CD4-positive, alpha-beta memory T cell (primary cell): Measurements from ENCODE around the gene RPGRIP1. TPM values are rescaled to one million over a fixed set of nuclear protein-coding genes. Genes with fewer than 3 reads are reported as not detected.
A peak's percentile ranks its signal among the peaks of the same experiment; 100 is the strongest.
"Not testable (repeated sequence)": the region's sequence is repeated elsewhere in the genome, so short reads cannot be mapped to it uniquely, and the experiment has no call there.

Experiments used
- CTCF ChIA-PET: fragments of 350-600 bp; sonication (Branson Sonifier 250); formaldehyde crosslinking; loops from one replicate; lab custom pipeline; 2021; ENCODE audit warnings: inconsistent platforms; ENCODE audit not compliant: partially characterized antibody; lab: Charles Lee
- POLR2A ChIA-PET: fragments of 350-600 bp; sonication (Branson Sonifier 250); formaldehyde crosslinking; loops from one replicate; lab custom pipeline; 2021; ENCODE audit not compliant: partially characterized antibody; lab: Charles Lee
- DNase-seq, 5 donors: peaks; one replicate each; pipeline versions ENCODE4 v3.0.0 to v3.0.0-alpha.2; 2020 to 2022; ENCODE audit warnings: mixed read lengths in 1 of 5
- H3K27ac ChIP-seq: one replicate; pipeline ENCODE4 v1.7.0; 2013; ENCODE audit warnings: low read depth, low read length
- H3K27me3 ChIP-seq: 2 replicates; pipeline ENCODE4 v1.7.0; 2013; ENCODE audit warnings: mild to moderate bottlenecking, low read length, moderate library complexity; ENCODE audit not compliant: insufficient read depth
- H3K36me3 ChIP-seq: 2 replicates; pipeline ENCODE4 v1.7.0; 2013; ENCODE audit warnings: mild to moderate bottlenecking, low read length, moderate library complexity; ENCODE audit not compliant: insufficient read depth
- H3K4me1 ChIP-seq: 2 replicates; pipeline ENCODE4 v1.7.0; 2013; ENCODE audit warnings: mild to moderate bottlenecking, low read length, moderate library complexity; ENCODE audit not compliant: insufficient read depth
- H3K4me3 ChIP-seq, 2 donors: one replicate each; pipeline ENCODE4 v1.7.0; 2013; ENCODE audit warnings: low read length in 2 of 2, mild to moderate bottlenecking in 1 of 2
- H3K9me3 ChIP-seq, 2 donors: one replicate each; pipeline ENCODE4 v1.7.0; 2013; ENCODE audit warnings: low read length in 2 of 2, control low read depth in 1 of 2; ENCODE audit not compliant: control insufficient read depth in 1 of 2
- H3K27ac Mint-ChIP-seq, 7 donors: one replicate each; pipeline ENCODE4 v1.8.0; 2020 to 2021; ENCODE audit warnings: mixed read lengths in 7 of 7, mild to moderate bottlenecking in 6 of 7, inconsistent platforms in 3 of 7, moderate library complexity in 3 of 7
- H3K27me3 Mint-ChIP-seq, 2 donors: one replicate each; pipeline ENCODE4 v1.8.0; 2020 to 2021; ENCODE audit warnings: mixed read lengths in 2 of 2
- H3K36me3 Mint-ChIP-seq, 2 donors: one replicate each; pipeline ENCODE4 v1.8.0; 2020 to 2021; ENCODE audit warnings: mixed read lengths in 2 of 2, inconsistent platforms in 1 of 2, mild to moderate bottlenecking in 1 of 2
- H3K4me1 Mint-ChIP-seq, 4 donors: one replicate each; pipeline ENCODE4 v1.8.0; 2020 to 2021; ENCODE audit warnings: mixed read lengths in 4 of 4, mild to moderate bottlenecking in 1 of 4
- H3K4me3 Mint-ChIP-seq, 8 donors: one replicate each; pipeline ENCODE4 v1.8.0; 2020 to 2021; ENCODE audit warnings: mixed read lengths in 8 of 8, mild to moderate bottlenecking in 7 of 8, moderate library complexity in 6 of 8, inconsistent platforms in 3 of 8
- H3K9me3 Mint-ChIP-seq, 8 donors: one replicate each; pipeline ENCODE4 v1.8.0; 2020 to 2021; ENCODE audit warnings: mixed read lengths in 8 of 8, mild to moderate bottlenecking in 5 of 8, inconsistent platforms in 3 of 8, moderate library complexity in 1 of 8
- intact Hi-C: fragments of 100-400 bp; cut with micrococcal nuclease; formaldehyde crosslinking; loops from one replicate; pipeline ENCODE4 v1.15.1; 2023
- polyA plus RNA-seq, 2 donors: library from polyadenylated mRNA; unstranded; fragments of 300-500 nt; fragmentation: Illumina TruSeq; gene quantifications; one replicate each; pipeline ENCODE4 v1.2.3, GENCODE V29; 2021
- total RNA-seq, 2 experiments: library from RNA; stranded (reverse); gene quantifications; one replicate each; pipeline ENCODE4 v1.2.3, GENCODE V29; 2021

The RPGRIP1 gene
- total and polyA plus RNA-seq, 4 experiments from 2014 or later, result 0.47 TPM; not detected in 3

- no peak overlapping the region for H3K4me3 Mint-ChIP-seq
These were observed 18.5 kb downstream of the RPGRIP1 start for GRCh38 chr14:21298358-21298757.

GRCh38 chr14:21299562-21300130 is 19.8 kb downstream of the RPGRIP1 start:
- no peak overlapping the region for H3K27ac ChIP-seq
- peaks cover 0 to 6% (median 2%) of the 10 kb centered on the region in 4 donors for H3K4me1 Mint-ChIP-seq
- CTCF ChIA-PET, result interaction anchor here (1.4 kb wide), 1 partner anchor 8 kb away, joined by 4 read pairs; no protein-coding TSS in a partner anchor
- H3K4me1 ChIP-seq, result peaks cover 4% of the 10 kb centered on the region
- POLR2A ChIA-PET, result no interaction called here
- H3K4me3 Mint-ChIP-seq, result no peak overlapping the region
- H3K4me3 ChIP-seq, result no peak overlapping the region
- peaks cover 4% of the 10 kb centered on the region for H3K27me3 ChIP-seq
- no peak for DNase-seq
- H3K9me3 ChIP-seq, result no peaks in the 10 kb centered on the region
- H3K27me3 Mint-ChIP-seq, result peaks cover 12% of the 10 kb centered on the region in 2 donors
- intact Hi-C loops, result no loop called here
- no peaks in the 10 kb centered on the region for H3K36me3 Mint-ChIP-seq
- H3K36me3 ChIP-seq, result no peaks in the 10 kb centered on the region
- H3K9me3 Mint-ChIP-seq, result peaks cover 0 to 2% (median 0%) of the 10 kb centered on the region in 8 donors
- no peak overlapping the region for H3K27ac Mint-ChIP-seq

More at GRCh38 chr14:21298358-21298757, 18.5 kb downstream of the RPGRIP1 start:
- intact Hi-C loops, result no loop called here
- Mint-ChIP-seq H3K9me3 (peaks cover 0 to 2% (median 0%) of the 10 kb centered on the region in 8 donors), H3K27ac (no peak overlapping the region), H3K27me3 (peaks cover 12 to 14% of the 10 kb centered on the region in 2 donors), H3K4me1 (peaks cover 0 to 6% (median 2%) of the 10 kb centered on the region in 4 donors), H3K36me3 (no peaks in the 10 kb centered on the region)
- H3K27ac ChIP-seq, result no peak overlapping the region
- H3K27me3 ChIP-seq, result peaks cover 4% of the 10 kb centered on the region
- peaks cover 4% of the 10 kb centered on the region for H3K4me1 ChIP-seq
- ChIA-PET CTCF (interaction anchor here (1.4 kb wide), 1 partner anchor 9 kb away, joined by 4 read pairs; no protein-coding TSS in a partner anchor), POLR2A (no interaction called here)
- no peaks in the 10 kb centered on the region for H3K36me3 ChIP-seq
- no peaks in the 10 kb centered on the region for H3K9me3 ChIP-seq
- no peak overlapping the region for H3K4me3 ChIP-seq
- no peak for DNase-seq

- Mint-ChIP-seq H3K4me3 (peak overlapping the region in 6 of 8 donors; percentile 21 to 76 (median 52)), H3K4me1 (peaks cover 0 to 6% (median 2%) of the 10 kb centered on the region in 4 donors), H3K9me3 (peaks cover 0 to 2% (median 0%) of the 10 kb centered on the region in 8 donors), H3K27ac (no peak overlapping the region), H3K36me3 (no peaks in the 10 kb centered on the region), H3K27me3 (peaks cover 11 to 12% of the 10 kb centered on the region in 2 donors)
- H3K27me3 ChIP-seq, result peaks cover 4% of the 10 kb centered on the region
- no peak overlapping the region for H3K27ac ChIP-seq
- H3K36me3 ChIP-seq, result no peaks in the 10 kb centered on the region
- intact Hi-C loops, result no loop called here
- DNase-seq, result peak in 2 of 5 donors; percentile 4 to 12
- POLR2A ChIA-PET, result no interaction called here
- peaks cover 4% of the 10 kb centered on the region for H3K4me1 ChIP-seq
- H3K4me3 ChIP-seq, result no peak overlapping the region
- CTCF ChIA-PET, result no interaction called here
- H3K9me3 ChIP-seq, result no peaks in the 10 kb centered on the region
These were observed 21.0 kb downstream of the RPGRIP1 start for GRCh38 chr14:21300892-21301291.

- no peaks in the 10 kb centered on the region for H3K36me3 Mint-ChIP-seq
- peaks cover 4% of the 10 kb centered on the region for H3K4me1 ChIP-seq
- H3K36me3 ChIP-seq, result no peaks in the 10 kb centered on the region
- DNase-seq, result no peak
- peak overlapping the region in 1 of 8 donors; percentile 22 for H3K4me3 Mint-ChIP-seq
- H3K27ac Mint-ChIP-seq, result no peak overlapping the region
- H3K27ac ChIP-seq, result no peak overlapping the region
- H3K27me3 ChIP-seq, result peaks cover 4% of the 10 kb centered on the region
- ChIA-PET CTCF (interaction anchor here (0.6 kb wide), 1 partner anchor 75 kb away, joined by 3 read pairs; no protein-coding TSS in a partner anchor), POLR2A (no interaction called here)
- intact Hi-C loops, result no loop called here
- H3K27me3 Mint-ChIP-seq, result peaks cover 11 to 12% of the 10 kb centered on the region in 2 donors
- H3K4me3 ChIP-seq, result no peak overlapping the region
- H3K9me3 Mint-ChIP-seq, result peaks cover 0 to 3% (median 0%) of the 10 kb centered on the region in 8 donors
- no peaks in the 10 kb centered on the region for H3K9me3 ChIP-seq
- peaks cover 0 to 6% (median 2%) of the 10 kb centered on the region in 4 donors for H3K4me1 Mint-ChIP-seq
These were observed 22.3 kb downstream of the RPGRIP1 start for GRCh38 chr14:21302013-21302835.

- H3K4me3 Mint-ChIP-seq, H3K27ac ChIP-seq, H3K36me3 Mint-ChIP-seq, POLR2A ChIA-PET, intact Hi-C loops, H3K27me3 ChIP-seq, H3K4me3 ChIP-seq, H3K9me3 ChIP-seq, DNase-seq, H3K36me3 ChIP-seq, H3K4me1 Mint-ChIP-seq, CTCF ChIA-PET, H3K27ac Mint-ChIP-seq, H3K9me3 Mint-ChIP-seq, H3K4me1 ChIP-seq: not testable (repeated sequence)
- peaks cover 7 to 11% of the 10 kb centered on the region in 2 donors for H3K27me3 Mint-ChIP-seq
These were observed 22.9 kb downstream of the RPGRIP1 start for GRCh38 chr14:21302836-21303140.

GRCh38 chr14:21307637-21308036 is 27.8 kb downstream of the RPGRIP1 start:
- peaks cover 13% of the 10 kb centered on the region for H3K4me1 ChIP-seq
- Mint-ChIP-seq H3K36me3 (no peaks in the 10 kb centered on the region), H3K4me3 (peak overlapping the region in 3 of 8 donors; percentile 82 to 90 (median 89)), H3K27ac (peak overlapping the region in 6 of 7 donors; percentile 0 to 96 (median 86)), H3K9me3 (peaks cover 0 to 2% (median 0%) of the 10 kb centered on the region in 8 donors), H3K4me1 (peaks cover 12 to 19% (median 17%) of the 10 kb centered on the region in 4 donors), H3K27me3 (peaks cover 2 to 3% of the 10 kb centered on the region in 2 donors)
- no peaks in the 10 kb centered on the region for H3K27me3 ChIP-seq
- CTCF ChIA-PET, result interaction anchor here (0.7 to 1.1 kb wide), 2 partner anchors 8 to 13 kb away, joined by 3 to 4 read pairs; no protein-coding TSS in a partner anchor
- intact Hi-C loops, result loop anchor here (1.0 to 2.0 kb wide), 4 partner anchors 38 to 149 kb away; partner anchors contain the start of genes CHD8, HNRNPC and SUPT16H
- POLR2A ChIA-PET, result interaction anchor here (1.5 kb wide), 1 partner anchor 19 kb away, joined by 3 read pairs; no protein-coding TSS in a partner anchor
- no peaks in the 10 kb centered on the region for H3K9me3 ChIP-seq
- DNase-seq, result peak in 1 of 5 donors; percentile 14
- no peak overlapping the region for H3K27ac ChIP-seq
- no peaks in the 10 kb centered on the region for H3K36me3 ChIP-seq
- no peak overlapping the region for H3K4me3 ChIP-seq
